HG02759 (cell line): ENCODE measurements around the gene CTCFL.

Experiments
- ATAC-seq: cut with Tn5 transposase; IDR thresholded peaks from one replicate; pipeline ENCODE4 v1.9.1; 2021; ENCODE audit warnings: mild to moderate bottlenecking, moderate library complexity; ENCODE audit not compliant: unreplicated experiment

The CTCFL gene

GRCh38 chr20:57450419-57450818 is 74.5 kb downstream of the CTCFL start:
- ATAC-seq, result peak; percentile 84

- ATAC-seq, result no peak
These were observed 75.3 kb downstream of the CTCFL start for GRCh38 chr20:57449398-57450354.

GRCh38 chr20:57448764-57449354 is 76.1 kb downstream of the CTCFL start:
- no peak for ATAC-seq
